Stimulated activated CD8-positive, alpha-beta memory T cell treated with anti-CD3 and anti-CD28 coated beads, Interleukin-7, amount 100 ng/mL, for 24 hours (primary cell): ENCODE data around the gene RAD18.

Experiments used
- DNase-seq: peaks from one replicate; pipeline ENCODE4 v3.0.0-alpha.2; 2020; ENCODE audit warnings: low read depth

RAD18 gene

GRCh38 chr3:8864402-8865350 is 98.6 kb downstream of the RAD18 start:
- no peak for DNase-seq

- DNase-seq, result no peak
These were observed 99.4 kb downstream of the RAD18 start for GRCh38 chr3:8863891-8864290.

- DNase-seq, result no peak
These were observed 105.4 kb downstream of the RAD18 start for GRCh38 chr3:8857720-8858367.

DNA sequence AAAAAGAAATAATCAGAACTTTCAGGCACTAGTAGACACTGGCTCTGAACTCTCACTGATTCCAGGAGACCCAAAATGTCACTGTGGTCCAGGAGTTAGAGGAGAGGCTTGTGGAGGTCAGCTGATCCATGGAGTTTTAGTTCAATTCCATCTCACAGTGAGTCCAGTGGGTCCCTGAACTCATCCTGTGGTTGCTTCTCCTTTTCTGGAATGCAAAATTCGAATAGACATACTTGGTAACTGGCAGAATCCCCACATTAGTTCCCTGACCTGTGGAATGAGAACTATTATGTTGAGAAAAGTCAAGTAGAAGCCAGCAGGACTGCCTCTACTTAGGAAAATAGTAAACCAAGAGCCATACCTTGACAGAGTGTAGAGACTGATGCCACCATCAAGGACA is 106.6 kb downstream of the RAD18 start:
- DNase-seq, result no peak

- DNase-seq, result no peak
These were observed 107.2 kb downstream of the RAD18 start for GRCh38 chr3:8856071-8856470.

GRCh38 chr3:8854656-8855055 is 108.6 kb downstream of the RAD18 start:
- no peak for DNase-seq

- DNase-seq, result no peak
These were observed 110.2 kb downstream of the RAD18 start for GRCh38 chr3:8853081-8853480.

DNA sequence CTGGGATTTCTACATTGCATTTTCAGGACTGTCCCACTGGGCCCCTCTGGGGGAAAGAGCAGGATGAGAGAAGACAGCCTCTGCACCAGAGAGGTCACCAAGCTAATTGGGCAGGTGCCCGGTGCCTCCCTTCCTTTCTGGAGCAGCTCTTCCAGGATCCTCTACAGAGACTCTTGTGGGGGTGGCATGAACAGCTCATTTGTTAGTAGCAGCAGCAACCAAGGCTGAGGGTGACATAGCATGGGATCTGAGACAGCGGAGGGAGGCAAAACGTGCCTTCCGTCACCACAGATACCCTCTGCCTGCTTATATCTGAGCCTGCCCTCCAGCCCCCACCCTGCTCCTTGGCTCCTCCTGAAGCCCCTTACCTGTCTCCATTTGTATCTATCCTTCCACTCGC is 110.8 kb downstream of the RAD18 start:
- DNase-seq, result no peak

GRCh38 chr3:8851703-8852102 is 111.6 kb downstream of the RAD18 start:
- no peak for DNase-seq

DNA sequence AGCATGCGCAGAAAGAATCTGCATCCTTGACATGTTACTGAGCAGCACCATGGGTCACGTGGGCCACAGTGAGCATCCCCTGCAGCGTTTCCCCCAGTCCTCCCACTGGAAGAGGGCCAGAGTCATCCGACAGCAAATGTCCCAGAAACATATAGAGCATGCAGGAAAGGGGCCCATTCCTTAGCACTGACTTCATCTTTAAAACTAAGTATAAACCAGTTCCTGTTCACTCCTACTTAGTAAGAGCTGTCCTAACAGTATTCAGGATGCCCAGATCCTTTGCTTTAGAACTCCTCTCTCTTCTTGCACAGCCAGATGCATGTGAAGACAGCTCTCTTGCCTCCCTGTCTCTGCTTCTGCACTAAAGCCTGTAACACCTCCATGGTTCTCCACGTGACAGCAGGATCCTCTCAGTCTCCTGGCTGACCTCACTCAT is 114.6 kb downstream of the RAD18 start:
- DNase-seq, result no peak

GRCh38 chr3:8847317-8847716 is 116.0 kb downstream of the RAD18 start:
- DNase-seq, result no peak

DNA sequence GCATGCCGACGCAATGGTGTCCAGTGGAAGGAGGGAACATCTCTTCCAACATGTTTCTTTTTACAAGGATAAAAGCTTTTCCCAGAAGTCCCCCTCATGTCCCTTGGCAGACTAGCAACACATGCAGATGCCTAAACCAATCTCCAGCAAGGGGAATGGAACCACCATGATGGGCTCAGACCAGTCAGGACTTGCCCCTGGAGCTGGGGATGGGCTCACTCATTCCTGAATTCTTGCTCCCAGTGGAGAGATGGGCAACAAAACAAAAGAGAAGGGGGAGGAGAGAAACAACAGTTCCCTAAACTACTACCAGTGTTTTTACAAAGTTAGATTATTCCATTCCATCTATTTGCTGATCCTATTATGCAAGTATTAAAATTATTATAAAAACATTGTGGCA is 117.1 kb downstream of the RAD18 start:
- no peak for DNase-seq

- DNase-seq, result no peak
These were observed 117.6 kb downstream of the RAD18 start for GRCh38 chr3:8845641-8846040.

DNA sequence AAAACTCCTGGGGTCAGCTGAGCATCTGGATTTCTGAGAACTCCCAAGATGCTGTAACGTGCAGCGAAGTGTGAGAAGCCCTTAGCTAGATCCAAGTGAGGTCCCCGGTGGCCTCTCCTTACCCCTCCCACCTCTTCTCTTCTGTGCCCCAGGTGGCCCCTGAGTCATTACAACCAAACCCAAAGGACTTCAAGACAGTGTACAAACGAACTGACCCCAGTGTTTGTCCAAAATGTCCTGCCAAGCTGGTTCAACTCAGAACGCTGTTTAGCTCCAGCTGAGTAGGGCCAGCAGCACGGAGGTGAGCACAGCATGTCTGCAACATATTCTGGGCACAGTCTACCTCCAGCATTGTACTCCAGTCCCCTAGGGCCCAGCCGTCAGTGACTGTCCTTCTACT is 119.9 kb downstream of the RAD18 start:
- DNase-seq, result no peak

DNA sequence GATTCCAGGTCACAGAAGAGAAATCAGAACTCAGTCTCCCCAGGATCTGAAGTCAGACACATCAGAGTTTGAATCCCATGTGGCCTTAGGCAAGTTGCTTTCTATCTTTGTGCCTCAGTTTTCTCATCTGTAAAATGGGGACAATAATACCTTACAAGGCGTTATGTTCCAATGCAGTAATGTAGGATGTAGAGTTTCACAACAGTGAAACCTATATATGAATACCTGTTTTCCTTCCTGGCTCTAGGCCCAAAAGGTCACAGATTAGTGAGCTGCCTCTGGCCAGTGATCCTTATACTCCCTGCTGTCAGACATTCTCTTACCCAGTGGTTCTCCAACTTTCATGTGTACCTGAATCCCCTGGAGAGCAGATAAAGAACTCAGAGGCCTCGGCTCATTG is 121.0 kb downstream of the RAD18 start:
- no peak for DNase-seq

DNA sequence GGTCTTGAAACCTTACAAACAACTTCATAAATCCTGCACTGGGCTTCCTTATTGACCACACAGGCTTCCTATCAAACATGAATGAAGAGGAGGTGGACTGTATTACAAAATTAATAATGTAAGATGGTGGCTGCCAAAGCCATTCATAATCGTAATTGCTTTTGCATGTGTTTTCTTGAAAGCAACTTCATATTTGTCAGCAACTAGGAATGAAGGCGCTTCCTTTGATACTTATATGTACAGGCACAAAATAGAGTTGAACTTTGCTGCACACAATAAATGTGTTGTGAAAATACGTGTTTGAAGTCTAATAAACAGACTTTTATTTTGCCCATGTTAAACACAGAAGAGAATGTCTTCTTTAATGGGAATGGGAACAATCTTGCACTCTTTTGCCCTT is 121.8 kb downstream of the RAD18 start:
- no peak for DNase-seq

- no peak for DNase-seq
These were observed 122.7 kb downstream of the RAD18 start for GRCh38 chr3:8840556-8840955.

- DNase-seq, result no peak
These were observed 123.5 kb downstream of the RAD18 start for GRCh38 chr3:8839607-8840325.

DNA sequence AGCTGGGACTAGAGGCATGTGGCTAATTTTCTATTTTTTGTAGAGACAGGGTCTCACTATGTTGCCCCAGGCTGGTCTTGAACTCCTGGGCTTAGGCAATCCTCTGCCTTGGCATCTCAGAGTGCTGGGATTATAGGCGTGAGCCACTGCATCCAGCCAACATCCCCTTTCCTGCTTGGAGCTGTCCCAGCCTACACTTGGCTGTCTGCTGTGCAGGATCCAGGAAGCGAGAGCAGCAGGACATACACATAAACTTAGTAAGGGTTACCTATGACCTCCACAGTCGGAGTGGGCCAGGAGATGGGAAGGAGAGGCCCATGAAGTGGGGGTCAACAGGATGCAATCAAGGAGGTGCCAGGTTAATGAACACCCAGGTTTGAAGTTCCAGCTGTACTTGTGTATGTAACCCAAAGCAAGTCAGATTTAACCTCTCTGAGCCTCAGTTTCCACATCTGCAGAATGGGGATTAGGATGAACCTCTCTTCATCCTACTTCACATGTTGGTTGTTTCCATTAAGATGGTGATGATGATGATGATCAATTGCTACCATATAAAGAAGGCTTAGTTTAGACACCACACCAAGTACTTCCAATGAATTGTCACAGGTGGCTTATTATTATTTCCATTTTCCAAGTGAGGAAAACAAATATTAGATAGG is 124.4 kb downstream of the RAD18 start:
- no peak for DNase-seq

- no peak for DNase-seq
These were observed 125.0 kb downstream of the RAD18 start for GRCh38 chr3:8838234-8838633.

GRCh38 chr3:8837162-8837561 is 126.1 kb downstream of the RAD18 start:
- no peak for DNase-seq

DNA sequence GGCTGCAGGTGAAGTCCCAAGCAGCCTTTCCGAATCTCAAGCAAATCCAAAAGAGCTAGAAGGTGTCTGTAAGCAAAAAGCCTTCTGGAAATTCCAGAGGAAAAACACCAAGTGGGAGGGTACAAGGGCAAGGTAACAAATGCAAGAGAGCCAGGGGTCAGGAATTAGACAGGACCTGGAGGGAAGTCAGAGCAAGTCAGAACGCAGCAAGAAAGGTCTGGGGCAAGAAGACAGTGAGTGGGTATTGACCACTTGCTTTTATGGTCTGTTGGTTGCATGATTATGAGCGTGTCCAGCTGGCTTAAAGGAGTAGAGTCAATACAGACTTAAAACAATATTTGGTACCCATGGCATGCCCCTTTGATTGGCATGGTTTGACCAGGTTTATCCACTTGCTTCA is 127.2 kb downstream of the RAD18 start:
- DNase-seq, result no peak
